GM12892 (cell line): Measurements from ENCODE around the gene HMGCS2.
"Not testable (repeated sequence)": the region's sequence is repeated elsewhere in the genome, so short reads cannot be mapped to it uniquely, and the experiment has no call there.

ENCODE experiments used
- DNase-seq: peaks from one replicate; pipeline ENCODE4 v3.0.0; 2011; ENCODE audit not compliant: insufficient read length
- FAIRE-seq: peaks from 2 replicates; lab custom pipeline; 2011; peaks lifted over from hg19 to GRCh38; lab: Jason Lieb, UNC
- POLR2A ChIP-seq: IDR thresholded peaks from 2 replicates; pipeline ENCODE4 v1.6.1; 2011; ENCODE audit warnings: low read depth, low read length, control low read depth
- POLR2AphosphoS5 ChIP-seq: IDR thresholded peaks from 2 replicates; pipeline ENCODE4 v1.6.1; 2011; ENCODE audit warnings: low read depth, low read length, control low read depth
- TAF1 ChIP-seq: IDR thresholded peaks from 2 replicates; pipeline ENCODE4 v1.6.1; 2011; ENCODE audit warnings: low read depth, mild to moderate bottlenecking, control low read depth, low read length, borderline replicate concordance

HMGCS2 gene

GRCh38 chr1:119715542-119715941 is 53.2 kb downstream of the HMGCS2 start:
- TF ChIP-seq POLR2AphosphoS5 (no peak), POLR2A (no peak), TAF1 (no peak)
- no peak for FAIRE-seq
- DNase-seq, result no peak

GRCh38 chr1:119714583-119714982 is 54.1 kb downstream of the HMGCS2 start:
- TF ChIP-seq POLR2AphosphoS5, result no peak
- no peak for TF ChIP-seq POLR2A
- no peak for TF ChIP-seq TAF1
- DNase-seq, result no peak
- no peak for FAIRE-seq

GRCh38 chr1:119713749-119714456 is 54.8 kb downstream of the HMGCS2 start:
- DNase-seq, result no peak
- no peak for FAIRE-seq

GRCh38 chr1:119713039-119713748 is 55.5 kb downstream of the HMGCS2 start:
- TF ChIP-seq POLR2AphosphoS5 (no peak), TAF1 (no peak), POLR2A (no peak)
- FAIRE-seq, result no peak
- no peak for DNase-seq

More at GRCh38 chr1:119713749-119714456, 54.8 kb downstream of the HMGCS2 start:
- TF ChIP-seq TAF1, result no peak
- no peak for TF ChIP-seq POLR2AphosphoS5
- TF ChIP-seq POLR2A, result no peak

GRCh38 chr1:119712342-119713038 is 56.2 kb downstream of the HMGCS2 start:
- DNase-seq, result no peak
- TF ChIP-seq POLR2A, result no peak
- TF ChIP-seq POLR2AphosphoS5, result no peak
- no peak for TF ChIP-seq TAF1
- no peak for FAIRE-seq

- FAIRE-seq, result no peak
- TF ChIP-seq POLR2A (peak; percentile 39; the same call in 1 of the 2 replicates), POLR2AphosphoS5 (no peak), TAF1 (no peak)
- DNase-seq, result peak; percentile 51
Observed at GRCh38 chr1:119711804-119712341, 56.8 kb downstream of the HMGCS2 start, which contains the start of gene PHGDH. TSS of gene PHGDH (plus strand) at chr1:119711934. CDS start at chr1:119712023, 89 bp downstream.

GRCh38 chr1:119711356-119711803 is 57.3 kb downstream of the HMGCS2 start:
- not testable (repeated sequence) for DNase-seq, FAIRE-seq

- not testable (repeated sequence) for DNase-seq, FAIRE-seq
Observed at GRCh38 chr1:119706599-119706998, 62.1 kb downstream of the HMGCS2 start.

GRCh38 chr1:119703666-119704450 is 64.8 kb downstream of the HMGCS2 start:
- DNase-seq (no peak), FAIRE-seq (no peak)
- TF ChIP-seq POLR2A (no peak), POLR2AphosphoS5 (no peak), TAF1 (no peak)

- FAIRE-seq, result no peak
Observed at GRCh38 chr1:119702384-119702783, 66.3 kb downstream of the HMGCS2 start.

GRCh38 chr1:119701659-119702058 is 67.0 kb downstream of the HMGCS2 start:
- TF ChIP-seq POLR2A (no peak), POLR2AphosphoS5 (no peak), TAF1 (no peak)
- DNase-seq, result no peak
- FAIRE-seq, result no peak

More at GRCh38 chr1:119702384-119702783, 66.3 kb downstream of the HMGCS2 start:
- TF ChIP-seq POLR2AphosphoS5, result no peak
- no peak for TF ChIP-seq TAF1
- TF ChIP-seq POLR2A, result no peak
- DNase-seq, result no peak

- no peak for TF ChIP-seq POLR2A
- TF ChIP-seq POLR2AphosphoS5, result no peak
- TF ChIP-seq TAF1, result no peak
- FAIRE-seq, result no peak
- no peak for DNase-seq
Observed at GRCh38 chr1:119700326-119700725, 68.4 kb downstream of the HMGCS2 start.
